22Rv1 (cell line): ENCODE data around the gene NMBR.

Experiments
- CTCF ChIP-seq: fragments of 450-650 bp; IDR thresholded peaks from 2 replicates; pipeline ENCODE4 v1.5.1; 2017; ENCODE audit warnings: mild to moderate bottlenecking
- ZFX ChIP-seq: fragments of 450-650 bp; IDR thresholded peaks from 2 replicates; pipeline ENCODE4 v1.6.1; 2017; ENCODE audit warnings: antibody characterized with exemption, borderline replicate concordance

- TF ChIP-seq CTCF (no peak), ZFX (no peak)
These were observed 72.4 kb downstream of the NMBR start for GRCh38 chr6:142074516-142074915.
